NCI-H146 treated with DMSO at 0.1 percent for 48 hours (cell line): Measurements from ENCODE around the gene HSPA1L.

Experiments
- DNase-seq: peaks from one replicate; lab custom pipeline; 2025; ENCODE audit not compliant: unreplicated experiment; lab: John Stamatoyannopoulos, UW

HSPA1L gene

GRCh38 chr6:31784098-31784925 is 30.8 kb downstream of the HSPA1L start:
- no peak for DNase-seq

GRCh38 chr6:31782126-31782855 is 32.8 kb downstream of the HSPA1L start:
- no peak for DNase-seq

GRCh38 chr6:31781244-31782125 is 33.6 kb downstream of the HSPA1L start:
- DNase-seq, result no peak

GRCh38 chr6:31780507-31781243 is 34.4 kb downstream of the HSPA1L start:
- DNase-seq, result no peak

GRCh38 chr6:31779908-31780307 is 35.2 kb downstream of the HSPA1L start:
- no peak for DNase-seq

GRCh38 chr6:31778999-31779885 is 35.8 kb downstream of the HSPA1L start:
- DNase-seq, result no peak

- DNase-seq, result no peak
These were observed 36.9 kb downstream of the HSPA1L start for GRCh38 chr6:31778193-31778592.

- no peak for DNase-seq
These were observed 37.4 kb downstream of the HSPA1L start for GRCh38 chr6:31777667-31778050.

- DNase-seq, result peak; percentile 50
These were observed 38.0 kb downstream of the HSPA1L start, which contains the start of gene VWA7 for GRCh38 chr6:31776989-31777666. Gene VWA7 (minus strand): TSS chr6:31777328. CDS start chr6:31776779, 549 bp downstream.

- peak; percentile 36 for DNase-seq
These were observed 38.5 kb downstream of the HSPA1L start for GRCh38 chr6:31776485-31776988.

- DNase-seq, result no peak
These were observed 39.2 kb downstream of the HSPA1L start for GRCh38 chr6:31775633-31776484.

- DNase-seq, result no peak
These were observed 39.9 kb downstream of the HSPA1L start for GRCh38 chr6:31775184-31775583.

- no peak for DNase-seq
These were observed 43.1 kb downstream of the HSPA1L start for GRCh38 chr6:31771992-31772358.

- no peak for DNase-seq
These were observed 44.2 kb downstream of the HSPA1L start for GRCh38 chr6:31770860-31771259.

GRCh38 chr6:31769684-31770371 is 45.3 kb downstream of the HSPA1L start:
- peak; percentile 70 for DNase-seq

- DNase-seq, result no peak
These were observed 46.5 kb downstream of the HSPA1L start for GRCh38 chr6:31768363-31769257.
